GM18951 (cell line): Measurements from ENCODE around the gene SLC46A2.

Experiments used
- POLR2A ChIP-seq: IDR thresholded peaks from 4 replicates; pipeline ENCODE4 v1.6.1; 2011; ENCODE audit warnings: mild to moderate bottlenecking; ENCODE audit not compliant: insufficient read length, insufficient read depth; ENCODE audit errors: extremely low read depth
- in situ Hi-C: fragments of 300-500 bp; cut with MboI; formaldehyde crosslinking; loops from one replicate; pipeline ENCODE4 v1.12.0; 2022; ENCODE audit warnings: low sequenced_read_pairs, mixed read lengths, inconsistent platforms; ENCODE audit not compliant: unreplicated experiment

Gene SLC46A2

DNA sequence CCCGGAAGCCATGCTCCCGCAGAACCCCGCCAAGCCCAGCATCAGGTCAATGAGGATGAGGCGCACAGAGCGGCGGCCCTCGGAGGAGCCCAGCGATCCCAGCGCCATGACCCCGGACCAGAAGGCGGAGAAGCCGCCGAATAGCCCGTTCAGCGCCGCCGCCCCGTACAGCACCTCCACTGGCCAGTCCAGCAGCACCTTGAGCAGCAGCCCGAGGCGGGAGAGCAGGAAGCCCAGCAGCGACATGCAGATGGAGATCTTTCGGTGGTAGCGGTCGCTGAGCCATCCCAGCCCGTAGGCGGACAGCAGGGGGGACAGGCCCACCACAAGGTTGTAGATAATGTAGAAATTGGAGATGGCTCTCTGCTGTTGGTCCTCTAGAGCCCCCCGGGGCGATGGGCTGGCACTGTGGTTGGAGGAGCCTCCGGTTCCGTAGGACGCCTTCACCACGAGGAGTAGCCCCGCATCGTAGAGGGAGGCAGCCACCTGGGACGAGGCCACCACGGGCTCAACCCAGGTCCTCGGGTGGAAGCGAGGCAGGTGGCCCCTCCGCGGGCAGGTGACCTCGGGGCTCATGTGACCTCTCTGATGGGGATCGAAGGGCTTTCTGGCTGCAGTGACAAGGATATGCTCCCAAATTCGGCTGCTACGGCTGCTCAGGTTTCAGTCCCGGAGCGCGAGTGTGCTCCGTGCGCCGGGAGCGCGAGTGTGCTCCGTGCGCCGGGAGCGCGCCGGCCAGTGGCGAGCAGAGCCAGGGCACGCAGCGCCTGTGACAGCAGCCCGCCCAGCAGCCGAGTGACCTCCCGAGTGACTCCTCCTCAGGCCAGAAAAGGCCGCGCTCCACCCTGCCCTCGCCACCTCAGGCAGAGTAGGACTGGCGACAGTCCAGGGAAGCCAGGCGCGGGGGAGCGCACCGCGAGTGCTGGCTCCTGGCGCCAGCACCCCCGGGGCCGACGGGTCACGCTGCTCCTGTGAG, at the start of gene SLC46A2:
Gene SLC46A2 (minus strand): TSS at position 771 of the 976 bp plus-strand sequence. CDS start 195 bp downstream, at position 576.
- in situ Hi-C loops, result loop anchor here (10.0 kb wide), 1 partner anchor 56 kb away; no protein-coding TSS in a partner anchor

GRCh38 chr9:112939418-112939817, 48.7 kb upstream of the SLC46A2 start:
- no peak for TF ChIP-seq POLR2A
- in situ Hi-C loops, result no loop called here

More for the DNA sequence above, at the start of gene SLC46A2:
- no peak for TF ChIP-seq POLR2A

DNA sequence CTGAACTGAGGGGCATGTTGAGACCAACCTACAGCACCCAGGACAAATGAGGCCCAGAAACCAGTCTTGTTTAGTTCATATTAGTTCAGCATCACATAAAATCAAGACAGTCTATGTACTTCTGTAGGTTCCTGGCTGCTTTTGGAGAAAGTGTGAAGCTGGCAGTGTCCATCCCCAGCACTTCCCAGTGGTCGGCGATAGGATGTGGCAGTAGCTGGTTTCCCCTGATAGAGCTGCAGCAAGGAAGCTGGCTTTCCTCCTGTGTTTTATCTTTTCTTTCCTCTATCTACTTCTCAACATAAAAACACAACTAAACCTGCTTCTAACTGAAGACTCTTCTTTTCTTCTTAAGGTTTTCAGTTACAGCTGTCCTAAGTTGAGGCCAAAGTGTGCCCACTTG, 43.0 kb upstream of the SLC46A2 start:
- no peak for TF ChIP-seq POLR2A
- in situ Hi-C loops, result no loop called here

DNA sequence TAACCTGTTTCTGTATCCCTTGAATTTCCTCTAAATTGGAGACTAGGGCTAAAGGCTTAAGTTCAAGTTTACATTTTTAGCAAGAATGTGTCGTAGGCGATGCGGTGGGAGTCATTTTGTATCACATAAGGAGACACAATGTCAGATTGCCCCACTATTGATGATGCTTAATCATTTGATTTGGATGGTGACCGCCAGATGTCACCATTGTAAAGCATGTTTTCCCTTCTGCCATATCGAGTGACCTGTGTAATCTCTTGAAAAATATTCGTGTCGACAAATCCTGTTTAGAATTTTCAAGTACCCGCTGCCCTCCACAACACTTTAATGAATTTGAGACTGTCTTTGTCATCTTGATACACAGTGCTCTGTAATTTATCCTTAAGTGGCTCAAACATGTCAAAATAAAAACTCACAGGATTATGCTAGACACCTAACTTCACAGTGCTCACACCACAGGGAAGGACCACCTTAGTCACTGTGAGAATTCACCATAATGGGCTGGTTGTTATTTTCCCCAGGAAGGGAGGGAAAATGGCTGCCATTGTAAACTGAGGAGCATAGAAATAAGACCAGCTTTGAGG, 34.5 kb upstream of the SLC46A2 start:
- in situ Hi-C loops, result no loop called here
- no peak for TF ChIP-seq POLR2A

DNA sequence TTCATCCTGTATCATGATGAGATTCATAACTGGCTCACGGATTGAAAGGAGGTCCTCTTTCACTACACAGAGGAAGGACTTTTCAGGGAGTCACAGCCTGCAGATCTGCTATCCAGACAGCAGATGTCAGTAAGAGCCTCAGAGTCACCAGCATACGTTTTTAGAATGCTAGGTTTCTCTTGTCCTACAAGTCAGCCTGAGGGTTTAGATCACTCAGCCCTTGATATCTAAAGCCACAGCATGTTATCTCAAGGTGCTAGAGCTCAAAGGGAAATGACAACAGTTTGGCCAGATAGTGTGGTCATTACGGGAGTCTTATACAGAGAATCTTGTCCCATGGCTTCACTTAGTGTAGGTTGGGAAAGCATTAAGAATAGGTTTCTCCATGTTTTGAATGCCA, 30.9 kb upstream of the SLC46A2 start:
- TF ChIP-seq POLR2A, result no peak
- in situ Hi-C loops, result no loop called here

DNA sequence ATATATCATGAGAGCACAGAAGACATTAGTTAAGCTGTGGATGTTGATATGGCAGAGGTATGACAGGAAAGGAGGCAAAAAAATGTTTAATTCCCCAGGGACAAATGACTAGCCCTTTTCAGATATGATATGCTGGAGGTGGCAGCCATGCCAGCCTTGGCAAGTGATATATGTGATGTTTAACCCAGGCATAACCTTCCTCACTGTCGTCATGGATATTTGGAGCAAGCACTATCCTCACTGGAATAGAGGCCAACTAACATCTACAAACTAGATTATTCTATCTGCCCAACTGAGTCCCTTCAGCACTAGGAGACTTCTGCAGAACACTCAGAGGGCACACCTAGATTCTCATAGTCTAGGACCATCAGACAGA, 27.3 kb upstream of the SLC46A2 start:
- TF ChIP-seq POLR2A, result no peak
- in situ Hi-C loops, result no loop called here

- in situ Hi-C loops, result no loop called here
- no peak for TF ChIP-seq POLR2A
These were observed 26.6 kb upstream of the SLC46A2 start for GRCh38 chr9:112917047-112917986.

GRCh38 chr9:112914524-112914923, 23.8 kb upstream of the SLC46A2 start:
- no peak for TF ChIP-seq POLR2A
- in situ Hi-C loops, result no loop called here

DNA sequence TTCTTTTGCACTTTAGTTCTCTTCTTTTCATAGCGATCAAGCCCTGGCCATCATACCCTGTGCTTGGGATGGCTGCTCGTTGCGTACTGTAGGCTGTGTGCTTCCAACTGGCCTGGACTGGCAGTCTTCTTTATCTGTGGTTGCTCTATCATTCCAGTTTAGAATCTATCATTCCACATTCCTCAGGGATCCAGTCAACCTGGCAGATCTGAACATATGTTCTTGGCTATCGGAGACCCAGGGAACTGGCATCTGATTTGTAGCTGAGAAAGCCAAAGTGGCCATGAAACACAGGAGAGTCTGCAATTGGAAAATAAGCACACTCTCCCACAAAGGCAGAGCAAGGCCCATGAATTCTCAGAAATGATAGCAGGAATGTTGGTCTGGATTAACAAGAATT, 22.6 kb upstream of the SLC46A2 start:
- no peak for TF ChIP-seq POLR2A
- in situ Hi-C loops, result no loop called here

- in situ Hi-C loops, result no loop called here
- no peak for TF ChIP-seq POLR2A
These were observed 22.0 kb upstream of the SLC46A2 start for GRCh38 chr9:112912636-112913035.

DNA sequence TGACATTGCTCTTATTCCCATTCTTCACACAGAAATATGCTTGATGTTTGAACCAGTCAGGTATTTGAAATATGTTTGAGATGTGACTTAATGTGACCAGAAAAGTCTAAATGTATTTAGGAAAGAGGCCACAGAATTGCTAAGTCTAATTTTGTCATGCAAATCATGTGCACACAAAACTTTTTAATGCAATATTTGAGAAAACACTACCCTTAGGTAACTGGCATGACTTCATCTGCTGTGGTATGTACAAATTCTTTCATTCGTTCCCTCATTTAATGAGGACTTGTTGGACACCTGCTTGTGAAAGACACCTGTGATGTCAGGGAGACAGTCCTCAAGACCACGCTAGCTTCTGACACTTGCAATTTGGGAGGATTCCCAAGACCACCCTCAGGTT, 21.1 kb upstream of the SLC46A2 start:
- in situ Hi-C loops, result no loop called here
- no peak for TF ChIP-seq POLR2A

GRCh38 chr9:112905084-112905483, 14.4 kb upstream of the SLC46A2 start:
- in situ Hi-C loops, result no loop called here
- no peak for TF ChIP-seq POLR2A

DNA sequence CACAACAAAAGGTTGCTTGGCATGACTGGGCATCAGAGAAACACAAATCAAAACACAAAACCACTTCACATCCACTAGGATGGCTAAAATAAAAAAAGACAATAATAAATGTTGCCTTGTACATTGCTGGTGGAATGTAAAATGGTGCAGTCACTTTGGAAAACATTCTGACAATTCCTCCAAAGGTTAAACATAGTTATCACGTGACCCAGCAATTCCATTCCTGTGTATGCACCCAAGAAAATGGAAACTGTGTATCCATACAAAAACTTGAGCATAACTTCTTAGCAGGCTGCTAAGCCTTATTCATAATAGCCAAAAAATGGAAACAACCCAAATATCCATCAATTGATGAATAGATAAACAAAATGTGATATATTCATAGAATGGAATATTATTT, 10.2 kb upstream of the SLC46A2 start:
- no peak for TF ChIP-seq POLR2A
- in situ Hi-C loops, result no loop called here
